Loucy (cell line): Measurements from ENCODE around the gene GIT1.
A peak's percentile ranks its signal among the peaks of the same experiment; 100 is the strongest.

Experiments
- H2AFZ ChIP-seq: fragments of 200-600 bp; sonication (generic); 2 replicates; pipeline ENCODE4 v1.6.0; 2016; ENCODE audit warnings: antibody characterized with exemption, mild to moderate bottlenecking, low read length, moderate library complexity
- H3F3A ChIP-seq: fragments of 200-600 bp; 2 replicates; pipeline ENCODE4 v1.6.0; 2016; ENCODE audit warnings: antibody characterized with exemption, low read depth, mild to moderate bottlenecking
- H3K27me3 ChIP-seq: fragments of 200-600 bp; sonication (generic); 2 replicates; pipeline ENCODE4 v1.6.1; 2014; ENCODE audit warnings: low read length, mild to moderate bottlenecking; ENCODE audit not compliant: insufficient read depth, poor library complexity, severe bottlenecking
- H3K36me3 ChIP-seq: fragments of 200-600 bp; sonication (generic); 2 replicates; pipeline ENCODE4 v1.6.1; 2016; ENCODE audit warnings: low read length; ENCODE audit not compliant: insufficient read depth
- H3K4me1 ChIP-seq: fragments of 200-600 bp; sonication (generic); 2 replicates; pipeline ENCODE4 v1.5.1; 2014; ENCODE audit warnings: low read length, mild to moderate bottlenecking; ENCODE audit not compliant: insufficient read depth, poor library complexity, severe bottlenecking
- H3K4me2 ChIP-seq: fragments of 200-600 bp; sonication (generic); 2 replicates; pipeline ENCODE4 v1.6.0; 2014; ENCODE audit warnings: antibody characterized with exemption, low read length, low read depth, mild to moderate bottlenecking; ENCODE audit not compliant: poor library complexity, severe bottlenecking
- H3K4me3 ChIP-seq: fragments of 200-600 bp; sonication (generic); 2 replicates; pipeline ENCODE4 v1.5.1; 2014; ENCODE audit warnings: low read length, mild to moderate bottlenecking, mixed read lengths; ENCODE audit not compliant: poor library complexity, severe bottlenecking
- H3K79me2 ChIP-seq: fragments of 200-600 bp; sonication (generic); 2 replicates; pipeline ENCODE4 v1.6.1; 2014; ENCODE audit warnings: low read length; ENCODE audit not compliant: insufficient read depth
- H3K9ac ChIP-seq: fragments of 200-600 bp; sonication (generic); 2 replicates; pipeline ENCODE4 v1.6.0; 2014; ENCODE audit warnings: mild to moderate bottlenecking, low read depth, low read length, moderate library complexity; ENCODE audit not compliant: poor library complexity, severe bottlenecking
- H3K9me2 ChIP-seq: fragments of 200-600 bp; sonication (generic); replicated peaks from 2 replicates; pipeline ENCODE4 v1.6.1; 2016; ENCODE audit warnings: low read depth, low read length, mixed read lengths
- H3K9me3 ChIP-seq: fragments of 200-600 bp; sonication (generic); 2 replicates; pipeline ENCODE4 v1.6.1; 2014; ENCODE audit warnings: mild to moderate bottlenecking, antibody characterized with exemption, low read length, low read depth; ENCODE audit not compliant: insufficient read depth
- H4K20me1 ChIP-seq: fragments of 200-600 bp; sonication (generic); 2 replicates; pipeline ENCODE4 v1.6.0; 2014; ENCODE audit warnings: antibody characterized with exemption, low read length, mild to moderate bottlenecking; ENCODE audit not compliant: insufficient read depth, poor library complexity, severe bottlenecking
- CTCF ChIP-seq: fragments of 200-600 bp; sonication (generic); conservative IDR thresholded peaks from 2 replicates; pipeline ENCODE4 v1.5.1; 2014; ENCODE audit warnings: mild to moderate bottlenecking, antibody characterized with exemption, low read length
- EZH2phosphoT487 ChIP-seq: fragments of 200-600 bp; IDR thresholded peaks from 2 replicates; pipeline ENCODE4 v1.6.1; 2018; ENCODE audit warnings: antibody characterized with exemption, mild to moderate bottlenecking, moderate library complexity, borderline replicate concordance

The GIT1 gene

GRCh38 chr17:29567304-29567553 lies 22.2 kb downstream of the GIT1 start:
- peaks cover 16% of the 10 kb centered on the region for H4K20me1 ChIP-seq
- H3K9me2 ChIP-seq, result no peaks in the 10 kb centered on the region
- peak overlapping the region; percentile 60 for H2AFZ ChIP-seq
- H3K27me3 ChIP-seq, result no peaks in the 10 kb centered on the region
- peak overlapping the region; percentile 67 for H3K4me2 ChIP-seq
- TF ChIP-seq CTCF, result no peak
- TF ChIP-seq EZH2phosphoT487, result no peak
- H3K4me1 ChIP-seq, result peaks cover 17% of the 10 kb centered on the region
- H3K9ac ChIP-seq, result peak overlapping the region; percentile 87
- no peaks in the 10 kb centered on the region for H3K9me3 ChIP-seq
- H3K4me3 ChIP-seq, result peak overlapping the region; percentile 85
- 0 out of 2 replicates have a peak, but pooled peaks cover 3% of the 10 kb centered on the region for H3F3A ChIP-seq
- no peaks in the 10 kb centered on the region for H3K36me3 ChIP-seq
- H3K79me2 ChIP-seq, result peaks cover 25% of the 10 kb centered on the region; the same call in 1 of the 2 replicates

- H3K9me3 ChIP-seq, result no peaks in the 10 kb centered on the region
- 0 out of 2 replicates have a peak, but pooled peaks cover 3% of the 10 kb centered on the region for H3F3A ChIP-seq
- peak within 1 kb of the TSS; percentile 87 for H3K9ac ChIP-seq
- peaks cover 17% of the 10 kb centered on the region for H3K4me1 ChIP-seq
- peak within 1 kb of the TSS; percentile 60 for H2AFZ ChIP-seq
- peaks cover 25% of the 10 kb centered on the region; the same call in 1 of the 2 replicates for H3K79me2 ChIP-seq
- H3K36me3 ChIP-seq, result no peaks in the 10 kb centered on the region
- no peaks in the 10 kb centered on the region for H3K9me2 ChIP-seq
- no peak for TF ChIP-seq CTCF
- H3K4me3 ChIP-seq, result peak within 1 kb of the TSS; percentile 85
- H4K20me1 ChIP-seq, result peaks cover 16% of the 10 kb centered on the region
- peak within 1 kb of the TSS; percentile 67 for H3K4me2 ChIP-seq
- H3K27me3 ChIP-seq, result no peaks in the 10 kb centered on the region
Measured at GRCh38 chr17:29566473-29567303, 22.8 kb downstream of the GIT1 start, which contains the start of gene ABHD15. Gene ABHD15, minus strand, starts transcription at chr17:29567037. Its CDS starts 71 bp downstream, at chr17:29566966.

DNA sequence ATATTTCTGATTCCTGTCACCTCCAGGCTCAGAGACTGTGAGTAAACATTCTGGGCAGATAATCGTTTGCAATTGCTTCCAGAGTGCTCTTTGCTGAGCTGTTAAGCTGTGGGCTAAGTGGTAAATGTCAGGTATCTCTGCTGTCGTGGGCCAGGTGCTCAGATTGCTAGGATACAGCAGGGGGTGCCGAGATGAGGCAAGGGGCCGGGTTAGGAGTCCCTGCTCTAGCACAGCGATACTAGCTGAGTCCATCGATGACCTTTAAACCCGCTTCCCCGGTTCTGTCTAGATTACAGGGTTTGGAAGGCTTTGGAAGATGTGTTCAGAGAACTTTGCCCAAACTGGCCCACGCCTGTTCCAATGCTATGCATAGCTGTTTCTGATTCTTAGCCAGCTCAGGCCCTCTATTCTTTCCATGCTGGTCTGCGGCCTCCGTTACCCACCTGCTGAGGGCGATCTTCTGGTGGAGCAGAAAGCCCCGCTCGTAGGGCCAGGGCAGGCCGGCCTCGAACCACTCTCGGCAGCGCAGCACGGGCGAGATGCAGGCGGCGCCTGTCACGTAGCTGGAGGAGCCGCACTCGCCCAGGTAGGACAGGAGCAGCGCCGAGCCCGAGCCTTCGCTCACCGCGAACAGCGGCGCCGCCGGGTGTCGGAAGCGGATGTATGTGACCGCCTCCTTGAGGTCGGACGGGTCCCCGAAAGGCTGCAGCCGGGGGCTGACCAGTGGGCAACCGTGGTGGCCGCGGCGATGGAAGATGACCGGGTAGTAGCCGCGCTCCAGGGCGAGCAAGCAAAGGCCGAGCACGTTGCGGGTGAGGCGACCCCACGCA lies 23.6 kb downstream of the GIT1 start:
- TF ChIP-seq CTCF (peak; percentile 51), EZH2phosphoT487 (no peak)
- Histone ChIP-seq H3K4me2 (peak overlapping the region; percentile 67), H2AFZ (peak overlapping the region; percentile 47), H3K79me2 (peaks cover 25% of the 10 kb centered on the region; the same call in 1 of the 2 replicates), H3K36me3 (no peaks in the 10 kb centered on the region), H3F3A (0 out of 2 replicates have a peak, but pooled peaks cover 3% of the 10 kb centered on the region), H3K4me3 (peak overlapping the region; percentile 85), H3K4me1 (peaks cover 17% of the 10 kb centered on the region), H4K20me1 (peaks cover 16% of the 10 kb centered on the region), H3K9me2 (no peaks in the 10 kb centered on the region), H3K9me3 (no peaks in the 10 kb centered on the region), H3K9ac (peak overlapping the region; percentile 74), H3K27me3 (no peaks in the 10 kb centered on the region)
